GM10248 (cell line): ENCODE data around the gene KSR1.

Experiments
- CTCF ChIA-PET: fragments of 300-600 bp; sonication (Branson Sonifier 250); formaldehyde crosslinking; extraction: SDS; loops from one replicate; lab custom pipeline; 2021; ENCODE audit warnings: antibody characterized with exemption; lab: Yijun Ruan, JAX
- POLR2A ChIA-PET: fragments of 350-650 bp; sonication (Branson Sonifier 250); formaldehyde crosslinking; extraction: SDS; loops from one replicate; lab custom pipeline; 2020; ENCODE audit warnings: antibody characterized with exemption; lab: Yijun Ruan, JAX
- DNase-seq: peaks from one replicate; pipeline ENCODE4 v3.0.0; 2012; ENCODE audit errors: extremely low spot score
- CTCF ChIP-seq: IDR thresholded peaks from 2 replicates; pipeline ENCODE4 v1.5.1; 2012; ENCODE audit warnings: mild to moderate bottlenecking, low read depth; ENCODE audit errors: extremely low read depth, missing control alignments, control extremely low read depth

KSR1 gene

GRCh38 chr17:27559506-27560481 is 103.5 kb downstream of the KSR1 start:
- CTCF ChIA-PET = interaction anchor here (0.8 to 11.6 kb wide), 9 partner anchors 9 to 205 kb away, joined by 3 to 125 read pairs (median 4); no protein-coding TSS in a partner anchor
- POLR2A ChIA-PET = no interaction called here
- no peak for DNase-seq
- no peak for TF ChIP-seq CTCF

- DNase-seq = no peak
- CTCF ChIA-PET = interaction anchor here (0.8 to 11.6 kb wide), 9 partner anchors 8 to 206 kb away, joined by 3 to 125 read pairs (median 4); no protein-coding TSS in a partner anchor
- POLR2A ChIA-PET = no interaction called here
- no peak for TF ChIP-seq CTCF
These were observed 104.4 kb downstream of the KSR1 start for GRCh38 chr17:27560668-27561067.

GRCh38 chr17:27562777-27563455 is 106.7 kb downstream of the KSR1 start:
- no peak for DNase-seq
- POLR2A ChIA-PET = no interaction called here
- CTCF ChIA-PET = interaction anchor here (1.0 to 11.6 kb wide), 7 partner anchors 10 to 92 kb away, joined by 3 to 125 read pairs (median 4); no protein-coding TSS in a partner anchor
- no peak for TF ChIP-seq CTCF

GRCh38 chr17:27563532-27563931 is 107.3 kb downstream of the KSR1 start:
- DNase-seq = no peak
- TF ChIP-seq CTCF = no peak
- ChIA-PET POLR2A (no interaction called here), CTCF (interaction anchor here (1.0 to 11.6 kb wide), 11 partner anchors 10 to 106 kb away, joined by 3 to 125 read pairs (median 5); no protein-coding TSS in a partner anchor)

GRCh38 chr17:27564463-27564862 is 108.2 kb downstream of the KSR1 start:
- TF ChIP-seq CTCF = no peak
- no peak for DNase-seq
- CTCF ChIA-PET = interaction anchor here (1.0 to 11.6 kb wide), 10 partner anchors 11 to 106 kb away, joined by 3 to 125 read pairs (median 5); no protein-coding TSS in a partner anchor
- POLR2A ChIA-PET = no interaction called here

- no peak for TF ChIP-seq CTCF
- no peak for DNase-seq
- CTCF ChIA-PET = interaction anchor here (1.0 to 11.6 kb wide), 9 partner anchors 10 to 359 kb away, joined by 3 to 125 read pairs (median 4); no protein-coding TSS in a partner anchor
- POLR2A ChIA-PET = no interaction called here
These were observed 109.8 kb downstream of the KSR1 start for GRCh38 chr17:27565874-27566670.
